Nephron (organoid): ENCODE data around the gene POLDIP3.
"Not testable (repeated sequence)": the region's sequence is repeated elsewhere in the genome, so short reads cannot be mapped to it uniquely, and the experiment has no call there.

Source experiments
- H3K27ac Mint-ChIP-seq, 3 experiments: 2 replicates each; pipeline ENCODE4 v1.8.0; 2020; ENCODE audit warnings: mixed read lengths in 3 of 3, mild to moderate bottlenecking in 2 of 3, moderate library complexity in 1 of 3
- H3K27me3 Mint-ChIP-seq: 2 replicates; pipeline ENCODE4 v1.8.0; 2021; ENCODE audit warnings: low read depth, mild to moderate bottlenecking, moderate library complexity, mixed read lengths
- H3K36me3 Mint-ChIP-seq: 2 replicates; pipeline ENCODE4 v1.8.0; 2020; ENCODE audit warnings: low read depth, mixed read lengths
- H3K4me1 Mint-ChIP-seq: 2 replicates; pipeline ENCODE4 v1.8.0; 2020; ENCODE audit warnings: mixed read lengths
- H3K4me3 Mint-ChIP-seq, 3 experiments: 2 replicates each; pipeline ENCODE4 v1.8.0; 2020; ENCODE audit warnings: mild to moderate bottlenecking in 3 of 3, mixed read lengths in 3 of 3, moderate library complexity in 2 of 3
- H3K9me3 Mint-ChIP-seq: 2 replicates; pipeline ENCODE4 v1.8.0; 2020; ENCODE audit warnings: mixed read lengths
- TF ChIP-seq, protein P1 (sequence below), 3 experiments: fragments of 200-600 bp; sonication (generic); IDR thresholded peaks; one replicate each; pipeline ENCODE4 v1.5.0; 2021; ENCODE audit warnings: antibody characterized with exemption in 3 of 3; ENCODE audit not compliant: unreplicated experiment in 3 of 3

The POLDIP3 gene

DNA sequence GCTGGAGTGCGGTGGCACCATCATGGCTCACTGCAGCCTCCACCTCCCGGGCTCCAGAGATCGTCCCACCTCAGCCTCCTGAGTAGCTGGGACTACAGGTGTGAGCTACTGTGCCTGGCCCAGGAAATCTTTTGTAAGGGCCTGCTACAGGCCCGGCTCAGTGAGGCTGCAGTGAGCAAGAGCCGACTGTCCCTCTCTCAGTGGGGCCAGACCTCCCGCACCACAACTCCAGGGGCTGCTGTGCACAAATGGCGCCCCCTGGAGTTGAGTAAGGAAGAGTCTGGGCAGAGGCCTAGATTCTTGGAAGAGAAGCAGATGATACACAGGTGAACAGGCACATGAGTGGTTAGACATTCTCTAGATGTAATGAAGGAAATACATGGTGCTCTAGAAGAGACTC, 53.9 kb downstream of the POLDIP3 start:
- H3K9me3 Mint-ChIP-seq: no peaks in the 10 kb centered on the region

DNA sequence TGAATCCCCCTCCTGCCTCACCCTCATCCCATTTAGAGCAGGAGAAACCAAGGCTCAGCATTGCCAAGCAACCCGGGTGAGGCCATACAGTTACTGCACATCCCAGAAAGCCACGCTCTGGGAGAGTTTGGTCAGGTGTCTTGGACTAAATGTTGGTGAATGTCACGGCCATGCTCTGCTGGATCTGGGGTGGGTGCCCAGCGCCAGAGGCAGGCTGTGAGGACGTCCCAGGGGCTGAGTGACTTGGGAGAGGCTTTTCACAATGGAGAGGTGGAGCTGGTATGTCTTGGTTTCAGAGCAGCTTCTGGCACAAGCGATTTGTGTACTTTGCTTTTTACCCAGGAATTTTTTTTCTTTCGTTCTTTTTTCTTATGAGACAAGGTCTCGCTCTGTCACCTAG, 54.3 kb downstream of the POLDIP3 start:
- Mint-ChIP-seq H3K9me3 (no peaks in the 10 kb centered on the region), H3K36me3 (peaks cover 5% of the 10 kb centered on the region), H3K4me1 (peaks cover 15% of the 10 kb centered on the region), H3K27me3 (no peaks in the 10 kb centered on the region), H3K4me3 (no peak overlapping the region), H3K27ac (peak overlapping the region in 1 of 3 experiments; percentile 66)
- TF ChIP-seq, protein P1, sequence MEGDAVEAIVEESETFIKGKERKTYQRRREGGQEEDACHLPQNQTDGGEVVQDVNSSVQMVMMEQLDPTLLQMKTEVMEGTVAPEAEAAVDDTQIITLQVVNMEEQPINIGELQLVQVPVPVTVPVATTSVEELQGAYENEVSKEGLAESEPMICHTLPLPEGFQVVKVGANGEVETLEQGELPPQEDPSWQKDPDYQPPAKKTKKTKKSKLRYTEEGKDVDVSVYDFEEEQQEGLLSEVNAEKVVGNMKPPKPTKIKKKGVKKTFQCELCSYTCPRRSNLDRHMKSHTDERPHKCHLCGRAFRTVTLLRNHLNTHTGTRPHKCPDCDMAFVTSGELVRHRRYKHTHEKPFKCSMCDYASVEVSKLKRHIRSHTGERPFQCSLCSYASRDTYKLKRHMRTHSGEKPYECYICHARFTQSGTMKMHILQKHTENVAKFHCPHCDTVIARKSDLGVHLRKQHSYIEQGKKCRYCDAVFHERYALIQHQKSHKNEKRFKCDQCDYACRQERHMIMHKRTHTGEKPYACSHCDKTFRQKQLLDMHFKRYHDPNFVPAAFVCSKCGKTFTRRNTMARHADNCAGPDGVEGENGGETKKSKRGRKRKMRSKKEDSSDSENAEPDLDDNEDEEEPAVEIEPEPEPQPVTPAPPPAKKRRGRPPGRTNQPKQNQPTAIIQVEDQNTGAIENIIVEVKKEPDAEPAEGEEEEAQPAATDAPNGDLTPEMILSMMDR (IDR thresholded peaks at IDR 0.05; ENCODE audit: unreplicated experiment in 3 of 3): no peak

More for the DNA sequence above, 53.9 kb downstream of the POLDIP3 start:
- Mint-ChIP-seq H3K36me3 (peaks cover 8% of the 10 kb centered on the region), H3K4me3 (no peak overlapping the region), H3K4me1 (peaks cover 15% of the 10 kb centered on the region), H3K27me3 (no peaks in the 10 kb centered on the region), H3K27ac (peak overlapping the region; percentile 66 to 86 (median 80))
- TF ChIP-seq, protein P1 (IDR thresholded peaks at IDR 0.05; ENCODE audit: unreplicated experiment in 3 of 3): peak; percentile 23 to 37 (median 33)

DNA sequence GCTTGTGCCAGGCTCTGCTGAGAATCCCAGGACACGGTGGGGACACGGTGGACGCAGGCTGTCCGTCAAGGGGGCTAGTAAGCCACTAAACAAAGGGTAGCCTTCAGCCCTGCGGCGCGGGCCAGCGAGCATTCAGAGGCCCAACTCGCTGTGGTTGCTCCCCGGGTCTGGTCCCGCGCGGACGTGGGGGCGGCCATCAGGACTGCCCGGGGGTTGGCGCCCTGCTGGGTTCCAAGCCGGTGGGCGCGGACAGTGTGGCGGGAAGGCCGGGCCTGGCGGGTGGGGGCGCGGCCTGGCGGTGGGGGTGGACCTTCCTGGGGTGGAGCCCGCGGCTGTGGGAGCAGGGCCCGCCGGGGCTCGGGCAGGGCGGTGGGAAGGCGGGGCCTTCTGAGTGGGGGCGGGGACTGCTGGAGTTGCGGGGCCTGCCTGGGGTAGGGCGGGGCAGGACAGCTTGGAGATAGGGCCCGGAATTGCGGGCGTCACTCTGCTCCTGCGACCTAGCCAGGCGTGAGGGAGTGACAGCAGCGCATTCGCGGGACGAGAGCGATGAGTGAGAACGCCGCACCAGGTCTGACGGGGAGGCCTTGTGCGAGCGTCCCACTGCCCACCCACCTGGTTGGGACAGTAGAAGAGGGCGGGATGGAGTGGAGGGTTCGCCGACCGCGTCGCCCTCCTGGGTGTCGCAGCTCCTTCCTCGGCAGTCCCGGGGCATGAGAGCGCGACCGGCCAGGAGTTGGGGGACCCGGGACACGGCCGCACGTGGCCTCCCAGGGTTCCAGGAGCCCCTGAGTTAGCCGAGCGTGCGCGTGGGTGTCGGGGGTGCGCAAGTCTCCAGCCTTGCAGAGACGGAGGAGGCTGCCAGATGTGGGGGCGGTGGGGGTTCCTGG, 61.0 kb downstream of the POLDIP3 start, which contains the start of gene SERHL2:
Gene SERHL2 (plus strand): TSS at position 482 of the 887 bp plus-strand sequence. CDS start 65 bp downstream, at position 547.
- no peaks in the 10 kb centered on the region for H3K36me3 Mint-ChIP-seq
- peaks cover 12% of the 10 kb centered on the region for H3K27me3 Mint-ChIP-seq
- H3K4me3 Mint-ChIP-seq: peak within 1 kb of the TSS; percentile 87 to 89 (median 88)
- TF ChIP-seq, protein P1 (IDR thresholded peaks at IDR 0.05; ENCODE audit: unreplicated experiment in 3 of 3): no peak
- peaks cover 5% of the 10 kb centered on the region for H3K4me1 Mint-ChIP-seq
- H3K27ac Mint-ChIP-seq: peak within 1 kb of the TSS in 1 of 3 experiments; percentile 73
- H3K9me3 Mint-ChIP-seq: peaks cover 8% of the 10 kb centered on the region

DNA sequence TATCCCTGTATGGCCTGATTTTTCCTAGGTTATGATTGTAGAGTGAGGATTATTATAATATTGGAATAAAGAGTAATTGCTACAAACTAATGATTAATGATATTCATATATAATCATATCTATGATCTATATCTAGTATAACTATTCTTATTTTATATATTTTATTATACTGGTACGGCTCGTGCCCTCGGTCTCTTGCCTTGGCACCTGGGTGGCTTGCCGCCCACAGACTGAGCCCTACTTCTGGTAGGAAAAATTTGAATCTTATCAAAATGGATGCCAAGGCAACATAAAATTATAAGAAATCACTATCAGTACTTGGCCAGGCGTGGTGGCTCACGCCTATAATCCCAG, 62.4 kb downstream of the POLDIP3 start:
- Mint-ChIP-seq H3K4me3 (peak overlapping the region; percentile 43 to 59 (median 54)), H3K27me3 (peaks cover 15% of the 10 kb centered on the region)
- not testable (repeated sequence) for H3K9me3 Mint-ChIP-seq, H3K36me3 Mint-ChIP-seq, H3K27ac Mint-ChIP-seq, H3K4me1 Mint-ChIP-seq

DNA sequence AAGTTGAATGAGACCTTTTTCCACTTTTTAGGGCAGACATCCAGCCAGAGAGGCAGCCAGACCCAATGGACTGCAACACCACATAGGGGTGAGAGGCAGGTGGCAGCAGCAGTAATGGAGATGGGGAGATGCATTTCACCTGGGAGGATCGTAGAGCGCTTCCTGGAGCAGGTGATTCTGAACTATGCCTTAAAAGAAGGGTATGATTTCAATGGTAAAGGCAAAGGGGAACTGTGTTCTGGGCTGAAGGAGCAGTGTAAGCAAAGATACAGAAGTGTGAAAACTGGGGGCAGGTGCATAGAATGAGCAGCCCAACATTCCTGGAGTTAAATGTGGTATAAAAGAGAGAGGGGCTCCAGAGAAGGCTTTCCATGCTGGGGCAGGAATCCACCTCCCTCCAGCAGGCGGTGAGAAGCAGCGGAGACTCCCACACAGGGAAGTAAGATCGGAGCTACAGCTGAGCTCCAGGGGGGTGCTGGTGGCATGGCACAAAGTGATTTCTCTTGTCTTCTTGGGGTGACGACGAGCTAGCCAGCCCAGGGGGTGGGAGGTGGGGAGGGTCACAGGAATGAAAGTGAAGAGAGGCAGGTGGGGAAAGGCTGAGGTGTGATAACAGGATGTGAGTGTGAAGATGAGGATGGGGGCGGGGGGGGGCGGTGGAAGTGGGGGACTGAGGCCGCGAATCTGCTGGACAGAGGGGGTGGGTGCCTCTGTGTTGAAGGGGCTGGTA, 65.2 kb downstream of the POLDIP3 start:
- Mint-ChIP-seq H3K36me3 (no peaks in the 10 kb centered on the region), H3K9me3 (peaks cover 8% of the 10 kb centered on the region), H3K27ac (no peak overlapping the region), H3K4me3 (peak overlapping the region in 2 of 3 experiments; percentile 2 to 4), H3K4me1 (peaks cover 5% of the 10 kb centered on the region), H3K27me3 (peaks cover 21% of the 10 kb centered on the region)
- TF ChIP-seq, protein P1 (IDR thresholded peaks at IDR 0.05; ENCODE audit: unreplicated experiment in 3 of 3): no peak

DNA sequence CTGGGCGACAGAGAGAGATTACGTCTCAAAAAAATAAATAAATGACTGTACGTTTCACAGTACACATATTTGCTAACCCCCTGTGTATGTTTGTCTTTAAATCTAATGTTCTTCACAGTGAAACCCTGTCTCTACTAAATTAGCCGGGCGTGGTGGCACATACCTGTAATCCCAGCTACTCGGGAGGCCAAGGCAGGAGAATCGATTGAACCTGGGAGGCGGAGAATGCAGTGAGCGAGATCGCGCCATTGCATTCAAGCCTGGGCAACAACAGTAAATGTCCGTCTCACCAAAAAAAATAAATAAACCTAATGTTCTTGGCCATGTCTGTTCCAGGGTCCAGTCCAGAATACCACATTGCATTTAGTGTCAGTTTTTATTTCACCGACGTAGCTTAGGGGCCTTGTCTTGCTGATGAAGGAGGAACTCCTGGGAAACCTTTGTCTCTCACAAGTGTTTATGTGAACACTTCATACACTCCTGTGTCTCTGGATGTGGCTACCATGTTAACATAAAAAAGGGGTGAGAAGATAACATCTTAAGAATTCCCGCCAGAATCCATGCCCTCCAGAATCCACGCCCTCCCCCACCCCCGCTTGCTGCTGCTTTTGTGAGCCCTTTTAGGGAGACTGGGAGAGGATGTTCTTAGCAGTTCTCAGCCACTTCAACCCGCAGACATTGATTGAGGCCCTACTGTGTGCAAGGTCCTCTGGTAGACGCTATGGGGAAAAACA, 65.9 kb downstream of the POLDIP3 start:
- TF ChIP-seq, protein P1 (IDR thresholded peaks at IDR 0.05; ENCODE audit: unreplicated experiment in 3 of 3): no peak
- no peak overlapping the region for H3K4me3 Mint-ChIP-seq
- H3K9me3 Mint-ChIP-seq: peaks cover 8% of the 10 kb centered on the region
- H3K4me1 Mint-ChIP-seq: peaks cover 5% of the 10 kb centered on the region
- no peak overlapping the region for H3K27ac Mint-ChIP-seq
- peaks cover 21% of the 10 kb centered on the region for H3K27me3 Mint-ChIP-seq
- no peaks in the 10 kb centered on the region for H3K36me3 Mint-ChIP-seq

DNA sequence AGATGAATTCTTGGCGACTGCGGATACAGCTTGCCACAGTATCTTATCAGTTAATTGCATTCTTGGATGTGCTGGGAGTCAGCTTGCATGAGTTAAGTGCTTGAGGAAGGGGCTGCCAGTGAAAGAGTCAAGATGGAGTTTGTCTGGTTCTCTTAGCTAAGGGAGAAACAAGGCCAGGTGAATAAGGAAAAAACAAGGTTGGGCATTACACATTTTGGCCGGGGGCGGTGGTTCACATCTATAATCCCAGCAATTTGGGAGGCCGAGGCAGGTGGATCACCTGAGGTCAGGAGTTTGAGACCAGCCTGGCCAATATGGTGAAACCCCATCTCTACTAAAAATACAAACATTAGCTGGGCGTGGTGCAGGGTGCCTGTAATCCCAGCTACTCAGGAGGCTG, 66.6 kb downstream of the POLDIP3 start:
- H3K27me3 Mint-ChIP-seq: peaks cover 22% of the 10 kb centered on the region
- not testable (repeated sequence) for H3K36me3 Mint-ChIP-seq, H3K9me3 Mint-ChIP-seq, H3K4me3 Mint-ChIP-seq, H3K4me1 Mint-ChIP-seq
- peak overlapping the region in 1 of 3 experiments; percentile 6 for H3K27ac Mint-ChIP-seq
